Gastrocnemius medialis (tissue), 4 donors: ENCODE results near the gene EHD3.

Experiments used
- CTCF ChIP-seq, 5 experiments: fragments of 450-650 bp in 3 of 5; fragments of 200-600 bp in 2 of 5; sonication (generic) in 2 of 5; IDR thresholded peaks in 4 of 5; conservative IDR thresholded peaks in 1 of 5; 1 replicate in 4 of 5; 2 replicates in 1 of 5; pipeline ENCODE4 v1.5.1; 2016 to 2019; ENCODE audit warnings: antibody characterized with exemption in 5 of 5, mild to moderate bottlenecking in 3 of 5, moderate library complexity in 3 of 5
- POLR2A ChIP-seq, 2 donors: fragments of 450-650 bp; IDR thresholded peaks; one replicate each; pipeline ENCODE4 v1.6.1; 2017; ENCODE audit warnings: antibody characterized with exemption in 2 of 2, mild to moderate bottlenecking in 2 of 2, moderate library complexity in 2 of 2

- TF ChIP-seq CTCF (IDR thresholded peaks at IDR 0.05 in 4 of 5, conservative IDR thresholded peaks at IDR 0.05 in 1 of 5) (no peak), POLR2A (IDR thresholded peaks at IDR 0.05) (no peak)
Observed at GRCh38 chr2:31317396-31317795, 83.4 kb downstream of the EHD3 start.
